ENCODE results near the gene APOF.
"Not testable (repeated sequence)": the region's sequence is repeated elsewhere in the genome, so short reads cannot be mapped to it uniquely, and the experiment has no call there.

DNA sequence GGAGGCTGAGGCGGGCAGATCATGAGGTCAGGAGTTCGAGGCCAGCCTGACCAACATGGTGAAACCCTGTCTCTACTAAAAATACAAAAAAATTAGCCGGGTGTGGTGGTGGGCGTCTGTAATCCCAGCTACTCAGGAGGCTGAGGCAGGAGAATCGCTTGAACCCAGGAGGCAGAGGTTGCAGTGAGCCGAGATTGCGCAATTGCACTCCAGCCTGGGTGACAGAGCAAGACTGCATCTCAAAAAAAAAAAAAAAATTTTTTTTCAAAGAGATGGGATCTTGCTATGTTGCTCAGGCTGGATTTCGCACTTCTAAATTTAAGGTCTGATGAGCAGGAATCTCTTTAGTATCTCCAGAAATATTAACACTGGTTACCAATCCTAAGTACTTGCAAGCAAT, 41.0 kb downstream of the APOF start:
- TF ChIP-seq, protein P1, sequence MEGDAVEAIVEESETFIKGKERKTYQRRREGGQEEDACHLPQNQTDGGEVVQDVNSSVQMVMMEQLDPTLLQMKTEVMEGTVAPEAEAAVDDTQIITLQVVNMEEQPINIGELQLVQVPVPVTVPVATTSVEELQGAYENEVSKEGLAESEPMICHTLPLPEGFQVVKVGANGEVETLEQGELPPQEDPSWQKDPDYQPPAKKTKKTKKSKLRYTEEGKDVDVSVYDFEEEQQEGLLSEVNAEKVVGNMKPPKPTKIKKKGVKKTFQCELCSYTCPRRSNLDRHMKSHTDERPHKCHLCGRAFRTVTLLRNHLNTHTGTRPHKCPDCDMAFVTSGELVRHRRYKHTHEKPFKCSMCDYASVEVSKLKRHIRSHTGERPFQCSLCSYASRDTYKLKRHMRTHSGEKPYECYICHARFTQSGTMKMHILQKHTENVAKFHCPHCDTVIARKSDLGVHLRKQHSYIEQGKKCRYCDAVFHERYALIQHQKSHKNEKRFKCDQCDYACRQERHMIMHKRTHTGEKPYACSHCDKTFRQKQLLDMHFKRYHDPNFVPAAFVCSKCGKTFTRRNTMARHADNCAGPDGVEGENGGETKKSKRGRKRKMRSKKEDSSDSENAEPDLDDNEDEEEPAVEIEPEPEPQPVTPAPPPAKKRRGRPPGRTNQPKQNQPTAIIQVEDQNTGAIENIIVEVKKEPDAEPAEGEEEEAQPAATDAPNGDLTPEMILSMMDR (IDR thresholded peaks at IDR 0.05): not testable (repeated sequence)
- TF ChIP-seq POLR2AphosphoS5, EP300 (IDR thresholded peaks at IDR 0.05): not testable (repeated sequence)

All from suprapubic skin (tissue), 4 donors.